Measurements from ENCODE around the gene TMED1.

TMED1 gene

DNA sequence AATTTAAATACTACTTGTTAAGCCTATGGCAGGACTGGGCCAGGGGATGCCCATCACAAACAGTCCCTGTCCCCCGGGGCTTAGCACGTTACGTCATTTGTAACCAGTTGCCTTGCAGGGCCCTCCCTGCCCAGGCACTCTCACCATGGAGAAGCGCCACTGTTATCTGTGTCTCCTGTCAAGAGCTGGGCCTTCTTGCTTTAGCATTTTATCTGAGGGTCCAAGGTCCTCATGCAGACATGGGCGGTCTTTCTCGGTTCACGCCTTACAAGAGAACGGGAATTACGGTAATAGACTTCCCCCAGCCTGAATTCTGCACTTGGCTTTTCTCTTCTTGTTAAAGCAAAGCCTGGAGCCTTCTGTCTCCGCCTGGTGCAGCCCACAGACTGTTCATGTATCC lies 46.1 kb downstream of the TMED1 start:
- Histone ChIP-seq H3K27ac (ENCODE audit: low read length) (no peak overlapping the region), H3K9me3 (ENCODE audit: control insufficient read depth, insufficient read depth, low read length) (no peaks in the 10 kb centered on the region), H3K36me3 (ENCODE audit: control insufficient read depth, insufficient read depth, low read length) (peaks cover 18% of the 10 kb centered on the region), H3K27me3 (ENCODE audit: control insufficient read depth, insufficient read depth, low read length) (no peaks in the 10 kb centered on the region), H3K4me3 (ENCODE audit: low read length) (no peak overlapping the region), H3K4me1 (ENCODE audit: control insufficient read depth, insufficient read depth, low read length) (no peaks in the 10 kb centered on the region)
- DNase-seq (ENCODE audit: low read depth, low spot score) = no peak
- no CpG with 5 or more reads among the region's 10 CpGs for WGBS (ENCODE audit: insufficient coverage, insufficient read length)

GRCh38 chr19:10788146-10788545 lies 47.9 kb downstream of the TMED1 start:
- no CpG with 5 or more reads among the region's 8 CpGs for WGBS (ENCODE audit: insufficient coverage, insufficient read length)
- H3K27ac ChIP-seq (ENCODE audit: low read length) = no peak overlapping the region
- H3K4me1 ChIP-seq (ENCODE audit: control insufficient read depth, insufficient read depth, low read length) = no peaks in the 10 kb centered on the region
- H3K27me3 ChIP-seq (ENCODE audit: control insufficient read depth, insufficient read depth, low read length) = no peaks in the 10 kb centered on the region
- H3K4me3 ChIP-seq (ENCODE audit: low read length) = no peak overlapping the region
- H3K9me3 ChIP-seq (ENCODE audit: control insufficient read depth, insufficient read depth, low read length) = no peaks in the 10 kb centered on the region
- no peak for DNase-seq (ENCODE audit: low read depth, low spot score)
- H3K36me3 ChIP-seq (ENCODE audit: control insufficient read depth, insufficient read depth, low read length) = peaks cover 23% of the 10 kb centered on the region

- no CpG with 5 or more reads among the region's 10 CpGs for WGBS (ENCODE audit: insufficient coverage, insufficient read length)
These were observed 51.8 kb downstream of the TMED1 start for GRCh38 chr19:10784257-10784656.

GRCh38 chr19:10782795-10783194 lies 53.2 kb downstream of the TMED1 start:
- Histone ChIP-seq H3K27ac (ENCODE audit: low read length) (no peak overlapping the region), H3K36me3 (ENCODE audit: control insufficient read depth, insufficient read depth, low read length) (peaks cover 23% of the 10 kb centered on the region), H3K4me1 (ENCODE audit: control insufficient read depth, insufficient read depth, low read length) (no peaks in the 10 kb centered on the region), H3K27me3 (ENCODE audit: control insufficient read depth, insufficient read depth, low read length) (no peaks in the 10 kb centered on the region), H3K4me3 (ENCODE audit: low read length) (no peak overlapping the region), H3K9me3 (ENCODE audit: control insufficient read depth, insufficient read depth, low read length) (no peaks in the 10 kb centered on the region)
- no peak for DNase-seq (ENCODE audit: low read depth, low spot score)
- no CpG with 5 or more reads among the region's 13 CpGs for WGBS (ENCODE audit: insufficient coverage, insufficient read length)

More at GRCh38 chr19:10784257-10784656, 51.8 kb downstream of the TMED1 start:
- Histone ChIP-seq H3K4me3 (ENCODE audit: low read length) (no peak overlapping the region), H3K9me3 (ENCODE audit: control insufficient read depth, insufficient read depth, low read length) (no peaks in the 10 kb centered on the region), H3K4me1 (ENCODE audit: control insufficient read depth, insufficient read depth, low read length) (no peaks in the 10 kb centered on the region), H3K27ac (ENCODE audit: low read length) (no peak overlapping the region), H3K36me3 (ENCODE audit: control insufficient read depth, insufficient read depth, low read length) (peaks cover 28% of the 10 kb centered on the region), H3K27me3 (ENCODE audit: control insufficient read depth, insufficient read depth, low read length) (no peaks in the 10 kb centered on the region)
- no peak for DNase-seq (ENCODE audit: low read depth, low spot score)
